H4 (cell line): ENCODE data around the gene SIRT2. TPM values are rescaled to one million over a fixed set of nuclear protein-coding genes. Genes with fewer than 3 reads are reported as not detected.
A peak's percentile ranks its signal among the peaks of the same experiment; 100 is the strongest.
"Not testable (repeated sequence)": the region's sequence is repeated elsewhere in the genome, so short reads cannot be mapped to it uniquely, and the experiment has no call there.

Experiments used
- DNase-seq: peaks from one replicate; pipeline ENCODE4 v3.0.0-alpha.2; 2015; ENCODE audit warnings: low spot score
- total RNA-seq: library from RNA; depleted of rRNA; stranded (reverse); fragments of >200 nt; shearing (Covaris generic); gene quantifications from 2 replicates; pipeline ENCODE4 v1.2.3, GENCODE V29; 2014

The SIRT2 gene
- total RNA-seq, 1 experiment from 2014 or later: 74.6 TPM

GRCh38 chr19:38869160-38869835, 30.1 kb downstream of the SIRT2 start:
- no peak for DNase-seq

- no peak for DNase-seq
Observed at GRCh38 chr19:38868551-38868950, 30.9 kb downstream of the SIRT2 start.

GRCh38 chr19:38867171-38867780, 32.1 kb downstream of the SIRT2 start:
- no peak for DNase-seq

- peak; percentile 72 for DNase-seq
Observed at GRCh38 chr19:38862321-38863059, 36.9 kb downstream of the SIRT2 start.

- DNase-seq: no peak
Observed at GRCh38 chr19:38861368-38861767, 38.0 kb downstream of the SIRT2 start.

GRCh38 chr19:38859631-38860204, 39.7 kb downstream of the SIRT2 start:
- not testable (repeated sequence) for DNase-seq

GRCh38 chr19:38856813-38857212, 42.6 kb downstream of the SIRT2 start:
- DNase-seq: no peak

- DNase-seq: not testable (repeated sequence)
Observed at GRCh38 chr19:38855751-38856150, 43.7 kb downstream of the SIRT2 start.

GRCh38 chr19:38854961-38855360, 44.5 kb downstream of the SIRT2 start:
- not testable (repeated sequence) for DNase-seq

GRCh38 chr19:38853214-38853613, 46.2 kb downstream of the SIRT2 start:
- no peak for DNase-seq

- DNase-seq: peak; percentile 72
Observed at GRCh38 chr19:38852231-38853044, 47.0 kb downstream of the SIRT2 start.

GRCh38 chr19:38851622-38852230, 47.7 kb downstream of the SIRT2 start:
- peak; percentile 97 for DNase-seq

GRCh38 chr19:38850976-38851621, 48.3 kb downstream of the SIRT2 start:
- DNase-seq: no peak

- DNase-seq: no peak
Observed at GRCh38 chr19:38850436-38850975, 48.9 kb downstream of the SIRT2 start.

- DNase-seq: peak; percentile 100
Observed at GRCh38 chr19:38849860-38850435, 49.5 kb downstream of the SIRT2 start, which contains the start of gene HNRNPL. HNRNPL (minus strand) TSS chr19:38849986; CDS start chr19:38849966, 20 bp downstream.

GRCh38 chr19:38849147-38849859, 50.1 kb downstream of the SIRT2 start:
- DNase-seq: peak; percentile 98

GRCh38 chr19:38848299-38849146, 50.9 kb downstream of the SIRT2 start:
- no peak for DNase-seq

- no peak for DNase-seq
Observed at GRCh38 chr19:38846097-38846496, 53.3 kb downstream of the SIRT2 start.
